K562 (cell line): ENCODE data around the gene SLC30A10. TPM values are rescaled to one million over a fixed set of nuclear protein-coding genes. Genes with fewer than 3 reads are reported as not detected.

Experiments
- ATAC-seq: fragments of 200-7000 bp; cut with Tn5 transposase; 3 replicates; pipeline ENCODE4 v1.9.1; 2020; ENCODE audit warnings: moderate library complexity
- BruUV-seq: library from RNA; stranded (reverse); fragments of 400-500 nt; replicated peaks from 2 replicates; lab custom pipeline; 2021; lab: Mats Ljungman, UMichigan
- CTCF ChIA-PET: fragments of 300-600 bp; formaldehyde crosslinking; extraction: SDS; loops from one replicate; lab custom pipeline; 2021; ENCODE audit warnings: low intra/inter-chr PET ratio; lab: Yijun Ruan, JAX
- POLR2A ChIA-PET: fragments of 300-600, 350-650 bp; sonication (Branson Sonifier 250); formaldehyde crosslinking; extraction: SDS; loops from one replicate; lab custom pipeline; 2021; ENCODE audit warnings: antibody characterized with exemption, inconsistent platforms; lab: Yijun Ruan, JAX
- DNase-seq, 4 experiments: peaks; one replicate each; pipeline versions ENCODE4 v3.0.0 to v3.0.0-alpha.2; 2011 to 2018; ENCODE audit warnings: low spot score in 3 of 4, mixed read lengths in 3 of 4; ENCODE audit errors: extremely low read depth in 1 of 4
- FAIRE-seq: peaks from 2 replicates; lab custom pipeline; 2011; peaks lifted over from hg19 to GRCh38; lab: Jason Lieb, UNC
- H2AFZ ChIP-seq: 2 replicates; pipeline ENCODE4 v1.6.0; 2011; ENCODE audit warnings: low read depth, low read length, control low read depth, inconsistent platforms
- H3K27ac ChIP-seq: fragments of 200-600 bp; 3 replicates; pipeline ENCODE4 v1.8.0; 2011; ENCODE audit warnings: low read depth, mild to moderate bottlenecking, control low read depth, inconsistent platforms, low read length, moderate library complexity, mixed read lengths; ENCODE audit errors: extremely low read depth
- H3K27me3 ChIP-seq, 2 experiments: fragments of 300-600 bp in 1 of 2; 2 replicates in 1 of 2; 3 replicates in 1 of 2; pipeline versions ENCODE4 v1.6.0 to v1.8.0; 2011; ENCODE audit warnings: inconsistent platforms in 2 of 2, low read length in 2 of 2, mild to moderate bottlenecking in 1 of 2, mixed read lengths in 1 of 2, moderate library complexity in 1 of 2; ENCODE audit not compliant: control insufficient read depth in 2 of 2, insufficient read depth in 2 of 2
- H3K36me3 ChIP-seq: fragments of 300-600 bp; 3 replicates; pipeline ENCODE4 v1.8.0; 2011; ENCODE audit warnings: mild to moderate bottlenecking, low read length, inconsistent platforms; ENCODE audit not compliant: control insufficient read depth, insufficient read depth
- H3K4me1 ChIP-seq, 2 experiments: fragments of 200-600 bp in 1 of 2; replicated peaks in 1 of 2; 2 replicates in 1 of 2; 3 replicates in 1 of 2; pipeline versions ENCODE4 v1.5.1 to v1.8.0; 2011; ENCODE audit warnings: inconsistent platforms in 2 of 2, low read length in 2 of 2, mild to moderate bottlenecking in 1 of 2, mixed read lengths in 1 of 2, moderate library complexity in 1 of 2; ENCODE audit not compliant: control insufficient read depth in 2 of 2, insufficient read depth in 2 of 2
- H3K4me2 ChIP-seq: 2 replicates; pipeline ENCODE4 v1.6.1; 2011; ENCODE audit warnings: low read length, control low read depth, inconsistent platforms, mixed read lengths; ENCODE audit not compliant: insufficient read depth
- H3K4me3 ChIP-seq: fragments of 200-600 bp; sonication (generic), shearing (Covaris generic); 2 replicates; pipeline ENCODE4 v1.5.1; 2016; ENCODE audit warnings: control low read depth, inconsistent platforms
- H3K79me2 ChIP-seq: fragments of 200-600 bp; 3 replicates; pipeline ENCODE4 v1.8.0; 2011; ENCODE audit warnings: low read length, inconsistent platforms; ENCODE audit not compliant: control insufficient read depth, insufficient read depth
- H3K9ac ChIP-seq, 2 experiments: 2 replicates each; pipeline versions ENCODE4 v1.6.0 to v1.6.1; 2011; ENCODE audit warnings: low read depth in 2 of 2, low read length in 2 of 2, control low read depth in 1 of 2, inconsistent platforms in 1 of 2, mild to moderate bottlenecking in 1 of 2, mixed read lengths in 1 of 2; ENCODE audit not compliant: insufficient read depth in 1 of 2
- H3K9me1 ChIP-seq: one replicate; pipeline ENCODE4 v1.6.0; 2011; ENCODE audit warnings: inconsistent platforms, mild to moderate bottlenecking, low read length, moderate library complexity; ENCODE audit not compliant: control insufficient read depth, insufficient read depth
- H3K9me3 ChIP-seq: replicated peaks from 2 replicates; pipeline ENCODE4 v1.5.1; 2011; ENCODE audit warnings: low read depth, low read length, inconsistent platforms; ENCODE audit not compliant: control insufficient read depth, insufficient read depth
- H4K20me1 ChIP-seq: replicated peaks from 2 replicates; pipeline ENCODE4 v1.6.1; 2011; ENCODE audit warnings: low read length, inconsistent platforms, mixed read lengths; ENCODE audit not compliant: control insufficient read depth, insufficient read depth
- FOXK1 ChIP-seq: sonication (generic); formaldehyde crosslinking; IDR thresholded peaks from 2 replicates; pipeline ENCODE4 v1.8.0; 2022; ENCODE audit warnings: missing genetic modification reagents, mild to moderate bottlenecking, borderline replicate concordance
- NBN ChIP-seq: fragments of 450-650 bp; IDR thresholded peaks from 2 replicates; pipeline ENCODE4 v1.6.1; 2016; ENCODE audit warnings: low read depth, mild to moderate bottlenecking
- NUFIP1 ChIP-seq: fragments of 450-650 bp; IDR thresholded peaks from 2 replicates; pipeline ENCODE4 v1.6.1; 2018; ENCODE audit not compliant: partially characterized antibody
- RAD21 ChIP-seq, 2 experiments: fragments of 250-450 bp in 1 of 2; fragments of 450-650 bp in 1 of 2; sonication (Bioruptor Pico) in 1 of 2; formaldehyde crosslinking in 1 of 2; IDR thresholded peaks in 1 of 2; conservative IDR thresholded peaks in 1 of 2; 2 replicates each; pipeline versions ENCODE4 v1.4.0 to v1.8.0; 2020 to 2022; ENCODE audit warnings: mild to moderate bottlenecking in 2 of 2, moderate library complexity in 1 of 2
- RBM15 ChIP-seq: fragments of 200-400 bp; formaldehyde crosslinking; IDR thresholded peaks from 2 replicates; pipeline ENCODE4 v1.6.1; 2018; ENCODE audit warnings: mild to moderate bottlenecking, low read length, moderate library complexity; ENCODE audit not compliant: insufficient read depth
- ZNF347 ChIP-seq: fragments of 450-650 bp; formaldehyde crosslinking; IDR thresholded peaks from 2 replicates; pipeline ENCODE4 v1.4.0; 2020; ENCODE audit warnings: low read depth, mild to moderate bottlenecking, moderate library complexity
- WGBS: fragments of 100-300 bp; shearing (Covaris generic); methylation state at CpG from one replicate; pipeline ENCODE4 v1.1.6; 2016; ENCODE audit warnings: low coverage, mixed read lengths; ENCODE audit not compliant: insufficient coverage; ENCODE audit errors: missing lambda C conversion rate; 5-methylcytosine and 5-hydroxymethylcytosine counted together
- in situ Hi-C: fragments of 300-500 bp; cut with MboI; formaldehyde crosslinking; loops from 4 replicates; pipeline ENCODE4 v1.15.0; 2018; ENCODE audit warnings: inconsistent platforms, mixed read lengths
- intact Hi-C: fragments of 100-400 bp; cut with micrococcal nuclease; formaldehyde crosslinking; loops from 2 replicates; pipeline ENCODE4 v1.14.2; 2022
- polyA plus RNA-seq, 8 experiments: library from polyadenylated mRNA; depleted of rRNA in 4 of 8; stranded (reverse) in 5 of 8; unstranded in 3 of 8; fragments of >200 nt; fragmentation: Nextera tagmentation in 2 of 8; fragmentation: Illumina TruSeq in 1 of 8; extraction: Ambion mirVana in 2 of 8; extraction: Trizol in 1 of 8; gene quantifications; 2 replicates each; pipeline versions ENCODE4 v1.2.1 to v1.2.3, GENCODE V29; 2011 to 2014; ENCODE audit warnings: inconsistent platforms in 1 of 8, missing spikeins in 1 of 8
- total RNA-seq, 7 experiments: library from RNA; depleted of rRNA in 6 of 7; stranded (reverse); fragments of >200 nt in 6 of 7; fragmentation: Illumina TruSeq in 2 of 7; extraction: Trizol in 2 of 7; gene quantifications; 2 replicates each; pipeline versions ENCODE4 v1.2.1 to v1.2.3, GENCODE V29; 2011 to 2021; ENCODE audit warnings: low replicate concordance in 1 of 7
- TF ChIP-seq, protein P1 (sequence below): conservative IDR thresholded peaks from 2 replicates; pipeline ENCODE4 v1.6.1; 2011; ENCODE audit warnings: low read depth, mild to moderate bottlenecking, low read length; ENCODE audit not compliant: control insufficient read depth

Gene SLC30A10
- total and polyA plus RNA-seq, 9 of the 15 experiments (the other 6 are each of a cell fraction or from before 2014, with no cell fraction given) = 2.6 to 11.3 (median 7.1) TPM

- WGBS = 75% methylated on average over 3 of the region's 3 CpGs
- H3K79me2 ChIP-seq = no peaks in the 10 kb centered on the region
- CTCF ChIA-PET = no interaction called here
Measured at GRCh38 chr1:219882096-219882495, 46.3 kb downstream of the SLC30A10 start.

More at GRCh38 chr1:219882096-219882495, 46.3 kb downstream of the SLC30A10 start:
- Histone ChIP-seq H3K36me3 (no peaks in the 10 kb centered on the region), H4K20me1 (no peaks in the 10 kb centered on the region), H3K4me1 (peaks cover 3 to 29% of the 10 kb centered on the region in 2 experiments; a peak in 3 of 5 replicates), H3K4me2 (no peak overlapping the region), H3K9me1 (no peaks in the 10 kb centered on the region), H3K9me3 (no peaks in the 10 kb centered on the region), H3K9ac (no peak overlapping the region), H3K4me3 (no peak overlapping the region), H2AFZ (peak overlapping the region; percentile 49; the same call in 1 of the 2 replicates), H3K27ac (no peak overlapping the region), H3K27me3 (no peaks in the 10 kb centered on the region)
- POLR2A ChIA-PET = interaction anchor here (0.6 to 1.2 kb wide), 2 partner anchors 12 to 16 kb away, joined by 3 read pairs; no protein-coding TSS in a partner anchor
- DNase-seq (no peak), FAIRE-seq (no peak), ATAC-seq (no peak)
- BruUV-seq = no TSS peak
- no peak for TF ChIP-seq ZNF347 (CRISPR knock-in tag)
- TF ChIP-seq NBN = no peak
- TF ChIP-seq RAD21 (CRISPR knock-in tag; conservative IDR thresholded peaks at IDR 0.05 in 1 of 2, IDR thresholded peaks at IDR 0.05 in 1 of 2) = no peak
- no peak for TF ChIP-seq NUFIP1
- TF ChIP-seq RBM15 = no peak
- no peak for TF ChIP-seq FOXK1 (CRISPR knock-in tag)
- TF ChIP-seq, protein P1, sequence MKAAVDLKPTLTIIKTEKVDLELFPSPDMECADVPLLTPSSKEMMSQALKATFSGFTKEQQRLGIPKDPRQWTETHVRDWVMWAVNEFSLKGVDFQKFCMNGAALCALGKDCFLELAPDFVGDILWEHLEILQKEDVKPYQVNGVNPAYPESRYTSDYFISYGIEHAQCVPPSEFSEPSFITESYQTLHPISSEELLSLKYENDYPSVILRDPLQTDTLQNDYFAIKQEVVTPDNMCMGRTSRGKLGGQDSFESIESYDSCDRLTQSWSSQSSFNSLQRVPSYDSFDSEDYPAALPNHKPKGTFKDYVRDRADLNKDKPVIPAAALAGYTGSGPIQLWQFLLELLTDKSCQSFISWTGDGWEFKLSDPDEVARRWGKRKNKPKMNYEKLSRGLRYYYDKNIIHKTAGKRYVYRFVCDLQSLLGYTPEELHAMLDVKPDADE = no peak
- in situ Hi-C loops (no loop called here), intact Hi-C loops (no loop called here)
